GM12878 (cell line): ENCODE results near the gene CACNA1G. TPM values are rescaled to one million over a fixed set of nuclear protein-coding genes. Genes with fewer than 3 reads are reported as not detected.

Source experiments
- ATAC-seq: fragments of 200-7000 bp; cut with Tn5 transposase; 3 replicates; pipeline ENCODE4 v1.9.1; 2020; ENCODE audit warnings: mild to moderate bottlenecking, moderate library complexity
- BruUV-seq: library from RNA; stranded (reverse); fragments of 400-500 nt; replicated peaks from 2 replicates; lab custom pipeline; 2021; lab: Mats Ljungman, UMichigan
- CTCF ChIA-PET: fragments of 300-600 bp; sonication (Branson Sonifier 250); formaldehyde crosslinking; extraction: SDS; loops from one replicate; lab custom pipeline; 2021; ENCODE audit warnings: inconsistent platforms; lab: Yijun Ruan, JAX
- POLR2A ChIA-PET: fragments of 350-600 bp; formaldehyde crosslinking; extraction: SDS; loops from one replicate; lab custom pipeline; 2021; ENCODE audit warnings: inconsistent platforms; lab: Charles Lee
- RAD21 ChIA-PET: fragments of 300-600 bp; sonication (Branson Sonifier 250); formaldehyde crosslinking; loops from one replicate; lab custom pipeline; 2023; ENCODE audit warnings: antibody characterized with exemption; ENCODE audit not compliant: unreplicated experiment; lab: Charles Lee
- SMC1A ChIA-PET: fragments of 300-600 bp; sonication (Branson Sonifier 250); formaldehyde crosslinking; loops from one replicate; lab custom pipeline; 2023; ENCODE audit not compliant: unreplicated experiment, uncharacterized antibody; lab: Charles Lee
- DNase-seq: peaks from one replicate; pipeline ENCODE4 v3.0.0-alpha.2; 2011; ENCODE audit warnings: low read depth, low spot score
- FAIRE-seq: peaks from 3 replicates; lab custom pipeline; 2011; peaks lifted over from hg19 to GRCh38; lab: Jason Lieb, UNC
- H2AFZ ChIP-seq: 2 replicates; pipeline ENCODE4 v1.6.0; 2011; ENCODE audit warnings: low read depth, low read length, control low read depth; ENCODE audit not compliant: control insufficient read depth
- H3K27ac ChIP-seq: 2 replicates; pipeline ENCODE4 v1.5.1; 2011; ENCODE audit warnings: control low read depth; ENCODE audit not compliant: control insufficient read depth, insufficient read depth
- H3K27me3 ChIP-seq, 2 experiments: replicated peaks in 1 of 2; 2 replicates each; pipeline versions ENCODE4 v1.6.0 to v1.6.1; 2011; ENCODE audit warnings: low read length in 1 of 2; ENCODE audit not compliant: control insufficient read depth in 2 of 2, insufficient read depth in 2 of 2
- H3K36me3 ChIP-seq, 2 experiments: 2 replicates each; pipeline ENCODE4 v1.5.1; 2011; ENCODE audit warnings: low read length in 1 of 2; ENCODE audit not compliant: control insufficient read depth in 2 of 2, insufficient read depth in 2 of 2
- H3K4me1 ChIP-seq: 2 replicates; pipeline ENCODE4 v1.6.1; 2011; ENCODE audit warnings: mild to moderate bottlenecking, low read length, moderate library complexity, mixed read lengths; ENCODE audit not compliant: control insufficient read depth, insufficient read depth
- H3K4me2 ChIP-seq: 2 replicates; pipeline ENCODE4 v1.6.0; 2011; ENCODE audit warnings: control low read depth; ENCODE audit not compliant: control insufficient read depth, insufficient read depth
- H3K4me3 ChIP-seq: fragments of 200-600 bp; sonication (generic); 2 replicates; pipeline ENCODE4 v1.5.1; 2016
- H3K79me2 ChIP-seq: 2 replicates; pipeline ENCODE4 v1.6.0; 2011; ENCODE audit warnings: low read length; ENCODE audit not compliant: control insufficient read depth, insufficient read depth
- H3K9ac ChIP-seq: 2 replicates; pipeline ENCODE4 v1.8.0; 2011; ENCODE audit warnings: low read length, control low read depth, mixed read lengths; ENCODE audit not compliant: control insufficient read depth, insufficient read depth
- H3K9me3 ChIP-seq: replicated peaks from 3 replicates; pipeline ENCODE4 v1.5.1; 2011; ENCODE audit warnings: mild to moderate bottlenecking, low read length; ENCODE audit not compliant: control insufficient read depth, insufficient read depth
- H4K20me1 ChIP-seq: 2 replicates; pipeline ENCODE4 v1.6.0; 2011; ENCODE audit not compliant: control insufficient read depth, insufficient read depth
- GATAD2B ChIP-seq: fragments of 450-650 bp; conservative IDR thresholded peaks from 2 replicates; pipeline ENCODE4 v1.6.1; 2017; ENCODE audit warnings: low read depth, mild to moderate bottlenecking, moderate library complexity
- MEF2B ChIP-seq: fragments of 450-650 bp; IDR thresholded peaks from 2 replicates; pipeline ENCODE4 v1.6.1; 2018; ENCODE audit warnings: mild to moderate bottlenecking, moderate library complexity; ENCODE audit not compliant: partially characterized antibody, poor library complexity, severe bottlenecking
- MYC ChIP-seq: IDR thresholded peaks from 2 replicates; pipeline ENCODE4 v1.6.1; 2011; ENCODE audit warnings: mild to moderate bottlenecking, low read length, moderate library complexity, inconsistent platforms; ENCODE audit not compliant: insufficient read depth, insufficient replicate concordance, insufficient read length, severe bottlenecking
- NR2F1 ChIP-seq: fragments of 450-650 bp; conservative IDR thresholded peaks from 2 replicates; pipeline ENCODE4 v1.6.1; 2017; ENCODE audit warnings: mild to moderate bottlenecking
- TARDBP ChIP-seq: IDR thresholded peaks from 2 replicates; pipeline ENCODE4 v1.6.1; 2016; ENCODE audit warnings: borderline replicate concordance
- WGBS: methylation state at CpG from one replicate; pipeline ENCODE4 v1.1.6; 2016; ENCODE audit warnings: low lambda C conversion rate; ENCODE audit not compliant: insufficient replicate concordance, insufficient coverage; ENCODE audit errors: missing lambda C conversion rate; 5-methylcytosine and 5-hydroxymethylcytosine counted together
- in situ Hi-C: fragments of 300-500 bp; cut with MboI; formaldehyde crosslinking; loops from 9 replicates; pipeline ENCODE4 v1.14.3; 2018; ENCODE audit warnings: mixed read lengths
- intact Hi-C: fragments of 100-400 bp; cut with micrococcal nuclease; formaldehyde crosslinking; loops from one replicate; pipeline ENCODE4 v1.14.2; 2022; ENCODE audit not compliant: unreplicated experiment
- polyA plus RNA-seq, 11 experiments: library from polyadenylated mRNA; depleted of rRNA in 4 of 11; unstranded in 6 of 11; stranded (reverse) in 5 of 11; fragments of >200 nt; fragmentation: Nextera tagmentation in 4 of 11; fragmentation: Illumina TruSeq in 1 of 11; extraction: Ambion mirVana in 4 of 11; extraction: Trizol in 1 of 11; gene quantifications; 1 replicate in 1 of 11; 2 replicates in 10 of 11; pipeline versions ENCODE4 v1.2.1 to v1.2.3, GENCODE V29; 2011 to 2016; ENCODE audit warnings: inconsistent platforms in 2 of 11, missing spikeins in 2 of 11, low read depth in 1 of 11
- total RNA-seq, 4 experiments: library from RNA; depleted of rRNA in 3 of 4; stranded (reverse); fragments of >200 nt in 3 of 4; fragmentation: Illumina TruSeq in 1 of 4; extraction: Trizol in 1 of 4; gene quantifications; 2 replicates each; pipeline versions ENCODE4 v1.2.1 to v1.2.3, GENCODE V29; 2013 to 2021
- TF ChIP-seq, protein P1 (sequence below): fragments of 450-650 bp; IDR thresholded peaks from 2 replicates; pipeline ENCODE4 v1.6.1; 2017; ENCODE audit warnings: antibody characterized with exemption, mild to moderate bottlenecking, moderate library complexity

Gene CACNA1G
- total and polyA plus RNA-seq, 10 of the 15 experiments (the other 5 are each of a cell fraction or from before 2014, with no cell fraction given) = 0.03 to 0.15 TPM; not detected in 8

DNA sequence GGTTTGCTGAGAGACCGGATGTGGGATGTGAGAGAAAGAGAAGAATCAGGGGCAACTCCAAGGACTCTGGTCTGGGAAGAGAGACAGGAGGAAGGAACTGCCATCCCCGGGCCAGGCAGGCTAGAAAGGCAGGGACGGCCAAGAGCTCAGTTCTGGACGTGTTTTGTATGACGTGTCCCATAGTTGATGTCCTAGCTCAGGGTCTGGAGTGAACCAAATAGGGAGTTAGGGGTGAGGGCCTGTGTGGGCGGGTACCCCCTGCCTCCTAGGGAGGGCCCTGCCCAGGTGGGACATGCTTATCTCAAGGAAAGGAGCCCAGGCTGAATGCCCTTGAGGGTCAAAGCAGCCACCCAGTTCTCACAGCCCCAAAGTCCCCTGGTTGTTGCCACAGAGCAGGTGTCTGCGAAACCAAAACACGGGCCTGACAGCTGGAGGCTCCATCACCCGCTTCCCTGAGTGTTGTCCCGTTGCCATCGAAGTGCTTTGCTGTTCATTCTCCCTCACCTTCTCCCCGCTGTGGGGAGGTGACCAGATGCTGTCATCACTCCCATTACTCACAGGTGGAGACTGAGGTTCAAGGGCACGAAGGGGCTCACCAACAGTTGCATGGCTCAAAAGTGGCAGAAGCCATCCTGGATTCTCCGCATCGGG is 81.7 kb downstream of the CACNA1G start:
- whole genome bisulfite sequencing = 54% methylated on average over 15 of the region's 15 CpGs
- TF ChIP-seq MYC (no peak), GATAD2B (no peak), NR2F1 (no peak), TARDBP (no peak), MEF2B (no peak)
- TF ChIP-seq, protein P1, sequence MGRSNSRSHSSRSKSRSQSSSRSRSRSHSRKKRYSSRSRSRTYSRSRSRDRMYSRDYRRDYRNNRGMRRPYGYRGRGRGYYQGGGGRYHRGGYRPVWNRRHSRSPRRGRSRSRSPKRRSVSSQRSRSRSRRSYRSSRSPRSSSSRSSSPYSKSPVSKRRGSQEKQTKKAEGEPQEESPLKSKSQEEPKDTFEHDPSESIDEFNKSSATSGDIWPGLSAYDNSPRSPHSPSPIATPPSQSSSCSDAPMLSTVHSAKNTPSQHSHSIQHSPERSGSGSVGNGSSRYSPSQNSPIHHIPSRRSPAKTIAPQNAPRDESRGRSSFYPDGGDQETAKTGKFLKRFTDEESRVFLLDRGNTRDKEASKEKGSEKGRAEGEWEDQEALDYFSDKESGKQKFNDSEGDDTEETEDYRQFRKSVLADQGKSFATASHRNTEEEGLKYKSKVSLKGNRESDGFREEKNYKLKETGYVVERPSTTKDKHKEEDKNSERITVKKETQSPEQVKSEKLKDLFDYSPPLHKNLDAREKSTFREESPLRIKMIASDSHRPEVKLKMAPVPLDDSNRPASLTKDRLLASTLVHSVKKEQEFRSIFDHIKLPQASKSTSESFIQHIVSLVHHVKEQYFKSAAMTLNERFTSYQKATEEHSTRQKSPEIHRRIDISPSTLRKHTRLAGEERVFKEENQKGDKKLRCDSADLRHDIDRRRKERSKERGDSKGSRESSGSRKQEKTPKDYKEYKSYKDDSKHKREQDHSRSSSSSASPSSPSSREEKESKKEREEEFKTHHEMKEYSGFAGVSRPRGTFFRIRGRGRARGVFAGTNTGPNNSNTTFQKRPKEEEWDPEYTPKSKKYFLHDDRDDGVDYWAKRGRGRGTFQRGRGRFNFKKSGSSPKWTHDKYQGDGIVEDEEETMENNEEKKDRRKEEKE = no peak
- BruUV-seq = no TSS peak
- no peaks in the 10 kb centered on the region for H3K9me3 ChIP-seq
- ChIA-PET POLR2A (interaction anchor here (0.7 kb wide), 1 partner anchor 279 kb away, joined by 3 read pairs; no protein-coding TSS in a partner anchor), CTCF (interaction anchor here (1.2 to 7.8 kb wide), 3 partner anchors 10 to 55 kb away, joined by 3 to 70 read pairs (median 4); no protein-coding TSS in a partner anchor), RAD21 (interaction anchor here (1.4 kb wide), 1 partner anchor 10 kb away, joined by 10 read pairs; no protein-coding TSS in a partner anchor), SMC1A (interaction anchor here (1.4 to 1.7 kb wide), 2 partner anchors 8 to 19 kb away, joined by 3 to 5 read pairs; no protein-coding TSS in a partner anchor)
- DNase-seq = no peak
- ATAC-seq = no peak
- no peak overlapping the region for H3K4me2 ChIP-seq
- peaks cover 3% of the 10 kb centered on the region; the same call in 1 of the 2 replicates for H3K4me1 ChIP-seq
- no peaks in the 10 kb centered on the region for H3K79me2 ChIP-seq
- H4K20me1 ChIP-seq = no peaks in the 10 kb centered on the region
- FAIRE-seq = no peak
- H3K27ac ChIP-seq = no peak overlapping the region
- H2AFZ ChIP-seq = no peak overlapping the region
- H3K4me3 ChIP-seq = no peak overlapping the region
- in situ Hi-C loops = no loop called here
- intact Hi-C loops = no loop called here
- H3K9ac ChIP-seq = no peak overlapping the region
- no peaks in the 10 kb centered on the region for H3K27me3 ChIP-seq
- no peaks in the 10 kb centered on the region for H3K36me3 ChIP-seq
